Heart left ventricle (tissue), 13 donors: Measurements from ENCODE around the gene ZDHHC21.

ENCODE experiments used
- CTCF ChIP-seq, 12 donors: fragments of 200-600 bp; sonication (generic) in 4 of 12; IDR thresholded peaks; one replicate each; pipeline versions ENCODE4 v1.5.0 to v1.8.0; 2018 to 2022; ENCODE audit warnings: antibody characterized with exemption in 12 of 12, mild to moderate bottlenecking in 5 of 12
- POLR2A ChIP-seq, 2 donors: fragments of 450-650 bp; IDR thresholded peaks; one replicate each; pipeline ENCODE4 v1.6.1; 2017; ENCODE audit warnings: antibody characterized with exemption in 2 of 2, mild to moderate bottlenecking in 2 of 2, moderate library complexity in 2 of 2
- donor health status: ischemic (EF 13 %, LVEDD 7.1; RV severe dilation, severe dysfunction).
- donor health status: DM: no; HTN: yes; CAD: no.
- donor health status: DM: no; HTN: no; CAD: no.
- donor health status: ischemic (EF 25% LVEDD 6.9; RV normal size, moderate dysfunction).
- donor health status: ischemic (EF 25% LVEDD 5.7; RV mildly dilated, moderate dysfunction).
- donor health status: ischemic (EF 35%, LVEDD 5.7; RV mildly dilated, moderate dysfunction).
- donor health status: nonischemic (EF 11% LVEDD 7.7; RV severe dilation, severe dysfunction).
- donor health status: DM: yes; HTN: yes; CAD: no.
- donor health status: PGD.
- donor health status: ischemic (EF 29% LVEDD 5.4; RV normal size, mild dysfunction).
- donor health status: nonischemic (EF 23%, LVEDD 6.1; RV moderate dilation, normal function).

- TF ChIP-seq CTCF (IDR thresholded peaks at IDR 0.05), result no peak
- no peak for TF ChIP-seq POLR2A (IDR thresholded peaks at IDR 0.05)
Observed at GRCh38 chr9:14713187-14713767, 20.0 kb upstream of the ZDHHC21 start.
